Smooth muscle cell (in vitro differentiated cells): ENCODE results near the gene TRPM6. TPM values are rescaled to one million over a fixed set of nuclear protein-coding genes. Genes with fewer than 3 reads are reported as not detected.

ENCODE experiments used
- DNase-seq: peaks from one replicate; lab custom pipeline; 2025; ENCODE audit not compliant: unreplicated experiment; lab: John Stamatoyannopoulos, UW
- H2AFZ ChIP-seq: fragments of 200-600 bp; sonication (generic); 2 replicates; pipeline ENCODE4 v1.6.0; 2016; ENCODE audit warnings: antibody characterized with exemption, low read depth, mild to moderate bottlenecking
- H3F3A ChIP-seq: fragments of 200-600 bp; sonication (generic); 2 replicates; pipeline ENCODE4 v1.6.0; 2017; ENCODE audit warnings: antibody characterized with exemption, low read depth
- H3K27ac ChIP-seq: fragments of 200-600 bp; sonication (generic); 2 replicates; pipeline ENCODE4 v1.5.1; 2016; ENCODE audit warnings: low read depth, mild to moderate bottlenecking
- H3K27me3 ChIP-seq: fragments of 200-600 bp; sonication (generic); 2 replicates; pipeline ENCODE4 v1.6.1; 2016; ENCODE audit warnings: low read depth, mild to moderate bottlenecking
- H3K36me3 ChIP-seq: fragments of 200-600 bp; sonication (generic); 2 replicates; pipeline ENCODE4 v1.5.1; 2016; ENCODE audit warnings: low read depth
- H3K4me1 ChIP-seq: fragments of 200-600 bp; sonication (generic); 2 replicates; pipeline ENCODE4 v1.5.1; 2016; ENCODE audit warnings: low read depth
- H3K4me2 ChIP-seq: fragments of 200-600 bp; sonication (generic); 2 replicates; pipeline ENCODE4 v1.6.0; 2016; ENCODE audit warnings: mild to moderate bottlenecking
- H3K4me3 ChIP-seq: fragments of 200-600 bp; sonication (generic); 2 replicates; pipeline ENCODE4 v1.5.1; 2016; ENCODE audit warnings: mild to moderate bottlenecking
- H3K79me2 ChIP-seq: fragments of 200-600 bp; sonication (generic); 2 replicates; pipeline ENCODE4 v1.6.0; 2016; ENCODE audit warnings: low read depth, mild to moderate bottlenecking
- H3K9ac ChIP-seq: fragments of 200-600 bp; sonication (generic); 2 replicates; pipeline ENCODE4 v1.6.0; 2016; ENCODE audit warnings: low read depth
- H3K9me3 ChIP-seq: fragments of 200-600 bp; sonication (generic); replicated peaks from 2 replicates; pipeline ENCODE4 v1.5.1; 2016; ENCODE audit warnings: low read depth
- H4K20me1 ChIP-seq: fragments of 200-600 bp; sonication (generic); 2 replicates; pipeline ENCODE4 v1.6.0; 2016; ENCODE audit warnings: low read depth
- CTCF ChIP-seq: fragments of 200-600 bp; sonication (generic); IDR thresholded peaks from 2 replicates; pipeline ENCODE4 v1.5.1; 2017; ENCODE audit warnings: borderline replicate concordance, mild to moderate bottlenecking, antibody characterized with exemption; ENCODE audit not compliant: insufficient read depth, poor library complexity, severe bottlenecking
- WGBS: methylation state at CpG from one replicate; pipeline ENCODE4 v1.1.7; 2016; ENCODE audit warnings: low lambda C conversion rate; 5-methylcytosine and 5-hydroxymethylcytosine counted together
- polyA plus RNA-seq: library from polyadenylated mRNA; unstranded; fragments of >200 nt; fragmentation: Nextera tagmentation; extraction: Ambion mirVana; gene quantifications from 2 replicates; pipeline ENCODE4 v1.2.1, GENCODE V29; 2016
- total RNA-seq: library from RNA; depleted of rRNA; stranded (reverse); fragments of >200 nt; gene quantifications from 2 replicates; pipeline ENCODE4 v1.2.3, GENCODE V29; 2014

The TRPM6 gene
- total and polyA plus RNA-seq, 2 experiments from 2014 or later: 0.04 TPM; not detected in 1

- Histone ChIP-seq H3K9me3 (no peaks in the 10 kb centered on the region), H3K4me3 (no peak overlapping the region), H3K4me2 (no peak overlapping the region), H4K20me1 (no peaks in the 10 kb centered on the region), H3F3A (no peaks in the 10 kb centered on the region), H3K79me2 (no peaks in the 10 kb centered on the region), H3K27me3 (no peaks in the 10 kb centered on the region), H3K36me3 (no peaks in the 10 kb centered on the region), H3K4me1 (no peaks in the 10 kb centered on the region), H2AFZ (no peak overlapping the region), H3K9ac (no peak overlapping the region), H3K27ac (no peak overlapping the region)
- TF ChIP-seq CTCF: no peak
- 90% methylated on average over 1 of the region's 1 CpG for WGBS
- no peak for DNase-seq
These were observed 168.4 kb downstream of the TRPM6 start for GRCh38 chr9:74719306-74719705.

DNA sequence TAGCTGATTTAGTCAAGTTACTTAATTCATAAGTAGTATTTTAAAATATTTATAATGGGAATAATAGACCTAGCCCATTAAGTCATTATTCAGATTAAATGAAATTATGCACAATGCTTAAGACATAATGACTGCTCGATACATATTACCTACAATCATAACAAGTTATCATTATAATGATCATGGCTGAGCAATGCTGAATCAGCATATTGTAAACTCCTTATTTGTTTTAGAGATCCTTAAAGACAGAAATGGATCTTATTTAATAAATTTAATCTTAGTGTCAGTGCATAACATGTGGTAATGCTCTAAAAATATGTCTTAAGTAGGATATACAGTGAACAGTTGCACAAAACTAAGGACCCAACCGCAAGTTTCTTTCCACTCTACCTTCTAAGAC is 169.0 kb downstream of the TRPM6 start:
- 97% methylated on average over 2 of the region's 2 CpGs for WGBS
- H3K4me1 ChIP-seq: no peaks in the 10 kb centered on the region
- no peak overlapping the region for H3K9ac ChIP-seq
- DNase-seq: no peak
- H2AFZ ChIP-seq: no peak overlapping the region
- no peaks in the 10 kb centered on the region for H3K36me3 ChIP-seq
- no peaks in the 10 kb centered on the region for H3K9me3 ChIP-seq
- H3F3A ChIP-seq: no peaks in the 10 kb centered on the region
- TF ChIP-seq CTCF: no peak
- no peak overlapping the region for H3K4me3 ChIP-seq
- H3K27me3 ChIP-seq: no peaks in the 10 kb centered on the region
- no peak overlapping the region for H3K27ac ChIP-seq
- H3K79me2 ChIP-seq: no peaks in the 10 kb centered on the region
- no peak overlapping the region for H3K4me2 ChIP-seq
- H4K20me1 ChIP-seq: no peaks in the 10 kb centered on the region

DNA sequence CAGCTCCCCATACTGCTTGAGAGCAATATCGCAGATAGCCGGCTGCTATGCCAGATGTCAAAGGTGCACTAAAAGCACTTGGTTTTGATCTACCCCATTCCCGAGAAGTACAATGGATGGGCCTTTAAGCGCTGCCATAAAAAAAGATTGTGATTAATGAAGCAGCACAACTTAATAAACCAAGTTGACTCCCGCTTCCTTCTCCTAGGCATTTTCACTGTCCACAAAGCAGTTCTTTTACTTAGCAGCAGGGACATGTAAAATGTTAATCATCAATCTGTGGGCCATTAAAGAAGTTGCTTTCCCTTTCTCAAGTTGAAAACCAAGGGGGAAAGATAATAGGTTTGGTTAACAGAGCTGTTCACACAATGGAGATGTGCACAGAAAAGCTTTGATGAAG is 176.4 kb downstream of the TRPM6 start:
- no peaks in the 10 kb centered on the region for H3F3A ChIP-seq
- no peak overlapping the region for H3K9ac ChIP-seq
- no peak overlapping the region for H3K27ac ChIP-seq
- no peaks in the 10 kb centered on the region for H3K4me1 ChIP-seq
- no peaks in the 10 kb centered on the region for H3K79me2 ChIP-seq
- no peaks in the 10 kb centered on the region for H3K9me3 ChIP-seq
- no peak overlapping the region for H3K4me2 ChIP-seq
- no peaks in the 10 kb centered on the region for H3K36me3 ChIP-seq
- no peak overlapping the region for H3K4me3 ChIP-seq
- 91% methylated on average over 5 of the region's 5 CpGs for WGBS
- no peak for TF ChIP-seq CTCF
- H4K20me1 ChIP-seq: no peaks in the 10 kb centered on the region
- H2AFZ ChIP-seq: no peak overlapping the region
- no peaks in the 10 kb centered on the region for H3K27me3 ChIP-seq
- no peak for DNase-seq

GRCh38 chr9:74697535-74697934 is 190.2 kb downstream of the TRPM6 start:
- Histone ChIP-seq H3K4me1 (no peaks in the 10 kb centered on the region), H3K9me3 (no peaks in the 10 kb centered on the region), H3K27me3 (no peaks in the 10 kb centered on the region), H4K20me1 (no peaks in the 10 kb centered on the region), H3K79me2 (no peaks in the 10 kb centered on the region), H3F3A (no peaks in the 10 kb centered on the region), H3K36me3 (no peaks in the 10 kb centered on the region), H3K9ac (no peak overlapping the region), H3K4me3 (no peak overlapping the region), H2AFZ (no peak overlapping the region), H3K4me2 (no peak overlapping the region), H3K27ac (no peak overlapping the region)
- WGBS: 82% methylated on average over 2 of the region's 2 CpGs
- no peak for DNase-seq
- TF ChIP-seq CTCF: no peak
